Hepatocyte (in vitro differentiated cells): ENCODE measurements around the gene KIR3DL2.
"Not testable (repeated sequence)": the region's sequence is repeated elsewhere in the genome, so short reads cannot be mapped to it uniquely, and the experiment has no call there.

Experiments
- CTCF ChIP-seq: fragments of 200-600 bp; sonication (generic); IDR thresholded peaks from 2 replicates; pipeline ENCODE4 v1.5.1; 2016; ENCODE audit warnings: antibody characterized with exemption, mild to moderate bottlenecking; ENCODE audit not compliant: poor library complexity
- EZH2 ChIP-seq: fragments of 200-600 bp; sonication (generic); IDR thresholded peaks from 2 replicates; pipeline ENCODE4 v1.6.1; 2016; ENCODE audit warnings: antibody characterized with exemption, mild to moderate bottlenecking, borderline replicate concordance
- EZH2phosphoT487 ChIP-seq: fragments of 200-600 bp; sonication (generic); IDR thresholded peaks from one replicate; pipeline ENCODE4 v1.6.1; 2018; ENCODE audit warnings: antibody characterized with exemption, mild to moderate bottlenecking, low read depth, moderate library complexity; ENCODE audit not compliant: unreplicated experiment, severe bottlenecking

GRCh38 chr19:54855241-54855640, 5.0 kb downstream of the KIR3DL2 start:
- not testable (repeated sequence) for TF ChIP-seq CTCF, EZH2, EZH2phosphoT487
